Activated CD8-positive, alpha-beta T cell treated with anti-CD3 and anti-CD28 coated beads for 36 hours (primary cell): ENCODE data around the gene MED8. TPM values are rescaled to one million over a fixed set of nuclear protein-coding genes. Genes with fewer than 3 reads are reported as not detected.

ENCODE experiments used
- ATAC-seq: fragments of 200-7000 bp; cut with Tn5 transposase; one replicate; pipeline ENCODE4 v1.10.0; 2021; ENCODE audit warnings: mild to moderate bottlenecking, moderate library complexity
- CTCF ChIA-PET: fragments of 350-600 bp; sonication (Branson Sonifier 250); formaldehyde crosslinking; loops from one replicate; lab custom pipeline; 2021; ENCODE audit warnings: antibody characterized with exemption; lab: Charles Lee
- POLR2A ChIA-PET: fragments of 350-600 bp; sonication (Branson Sonifier 250); formaldehyde crosslinking; loops from one replicate; lab custom pipeline; 2021; ENCODE audit warnings: antibody characterized with exemption; lab: Charles Lee
- DNase-seq: peaks from one replicate; pipeline ENCODE4 v3.0.0-alpha.2; 2020
- H3K27ac Mint-ChIP-seq: one replicate; pipeline ENCODE4 v1.8.0; 2021; ENCODE audit warnings: mild to moderate bottlenecking, mixed read lengths
- H3K27me3 Mint-ChIP-seq: one replicate; pipeline ENCODE4 v1.8.0; 2021; ENCODE audit warnings: mixed read lengths
- H3K36me3 Mint-ChIP-seq: one replicate; pipeline ENCODE4 v1.8.0; 2021; ENCODE audit warnings: low read depth, mixed read lengths
- H3K4me1 Mint-ChIP-seq: one replicate; pipeline ENCODE4 v1.8.0; 2021; ENCODE audit warnings: low read depth, mixed read lengths
- H3K4me3 Mint-ChIP-seq: one replicate; pipeline ENCODE4 v1.8.0; 2021; ENCODE audit warnings: mild to moderate bottlenecking, moderate library complexity, mixed read lengths
- H3K9me3 Mint-ChIP-seq: one replicate; pipeline ENCODE4 v1.8.0; 2021; ENCODE audit warnings: mixed read lengths
- CTCF ChIP-seq: fragments of 200-600 bp; IDR thresholded peaks from one replicate; pipeline ENCODE4 v1.8.0; 2022; ENCODE audit warnings: antibody characterized with exemption, mild to moderate bottlenecking
- intact Hi-C: fragments of 100-400 bp; cut with micrococcal nuclease; formaldehyde crosslinking; loops from one replicate; pipeline ENCODE4 v1.10.0; 2022
- total RNA-seq, 2 experiments: library from RNA; stranded (reverse); gene quantifications; one replicate each; pipeline ENCODE4 v1.2.3, GENCODE V29; 2021

Gene MED8
- total RNA-seq, 2 experiments from 2014 or later, result 33.5 to 34.5 TPM

DNA sequence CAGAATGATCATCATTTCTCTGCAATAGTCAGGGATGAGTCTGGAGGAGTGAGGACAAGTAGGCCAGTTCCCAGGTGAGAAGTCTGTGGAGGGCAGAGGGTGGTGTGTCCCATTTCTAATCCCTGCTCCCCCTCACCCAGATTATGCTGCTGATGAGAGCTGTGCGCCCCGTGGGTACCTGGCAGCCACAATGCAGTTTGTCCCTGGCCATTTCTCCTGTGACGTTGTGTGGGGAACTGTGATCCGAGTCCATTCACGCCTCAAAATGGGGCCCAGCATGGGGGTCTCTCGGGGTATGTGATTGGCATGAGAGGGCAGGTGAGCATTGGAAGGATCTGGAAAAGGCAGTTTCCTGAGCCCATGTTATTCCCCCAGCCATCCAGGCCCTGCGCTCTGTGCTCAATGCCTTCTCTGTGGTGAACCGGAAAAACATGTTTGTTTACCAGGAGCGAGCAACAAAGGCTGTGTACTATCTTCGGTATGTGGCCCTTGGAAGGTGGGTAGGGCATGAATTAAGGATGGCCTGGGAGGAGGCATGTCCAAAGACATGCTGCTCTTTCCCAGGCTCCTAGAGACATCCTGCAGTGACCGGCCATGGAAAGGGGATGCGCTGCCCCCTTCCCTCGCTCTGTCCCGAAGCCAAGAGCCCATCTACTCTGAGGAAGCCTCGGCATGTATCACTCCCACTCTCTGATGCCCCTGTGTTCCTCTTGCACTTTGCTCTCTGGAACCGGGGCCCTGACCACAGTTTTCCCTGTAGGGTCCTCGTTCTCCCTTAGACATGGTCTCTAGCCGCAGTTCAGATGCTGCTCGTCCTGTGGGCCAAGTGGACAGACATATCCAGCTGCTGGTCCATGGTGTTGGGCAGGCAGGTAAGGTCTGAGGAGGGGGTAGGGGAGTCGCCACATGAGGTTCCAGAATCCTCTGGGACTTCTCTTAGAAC, 47.7 kb upstream of the MED8 start:
- DNase-seq, result no peak
- CTCF ChIA-PET, result no interaction called here
- Mint-ChIP-seq H3K36me3 (peaks cover 11% of the 10 kb centered on the region), H3K27ac (no peak overlapping the region), H3K27me3 (no peaks in the 10 kb centered on the region), H3K9me3 (no peaks in the 10 kb centered on the region), H3K4me3 (no peak overlapping the region), H3K4me1 (no peaks in the 10 kb centered on the region)
- no peak for ATAC-seq
- intact Hi-C loops, result no loop called here
- POLR2A ChIA-PET, result interaction anchor here (1.4 to 1.7 kb wide), 2 partner anchors 12 to 17 kb away, joined by 3 to 6 read pairs; partner anchors contain the start of gene HYI
- TF ChIP-seq CTCF, result no peak

DNA sequence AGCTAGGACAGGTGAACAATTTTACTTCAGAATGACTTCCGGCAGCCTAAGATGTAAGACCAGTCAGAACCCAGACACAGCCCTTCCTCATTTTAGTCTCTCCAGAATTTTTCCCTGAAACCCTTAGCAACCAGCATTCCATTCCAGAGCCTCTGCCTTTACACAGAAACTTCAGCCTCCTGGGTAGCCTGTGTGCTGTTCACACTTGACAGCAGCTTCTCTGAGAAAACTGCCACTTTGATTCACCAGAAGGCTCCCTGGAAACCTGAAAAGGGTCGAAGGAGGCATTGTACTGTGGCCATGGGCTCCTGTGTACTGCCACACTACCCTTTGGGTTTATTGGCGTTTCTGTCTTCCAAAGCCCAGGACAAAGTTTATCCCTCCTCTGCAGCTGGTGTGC, 46.8 kb upstream of the MED8 start:
- Mint-ChIP-seq H3K4me1 (no peaks in the 10 kb centered on the region), H3K27me3 (no peaks in the 10 kb centered on the region), H3K9me3 (no peaks in the 10 kb centered on the region), H3K4me3 (no peak overlapping the region), H3K36me3 (peaks cover 11% of the 10 kb centered on the region), H3K27ac (no peak overlapping the region)
- ATAC-seq (no peak), DNase-seq (no peak)
- intact Hi-C loops, result no loop called here
- TF ChIP-seq CTCF, result no peak
- ChIA-PET CTCF (no interaction called here), POLR2A (interaction anchor here (1.4 to 1.7 kb wide), 2 partner anchors 13 to 18 kb away, joined by 3 to 6 read pairs; partner anchors contain the start of gene HYI)

- Mint-ChIP-seq H3K4me3 (no peak overlapping the region), H3K9me3 (no peaks in the 10 kb centered on the region), H3K4me1 (no peaks in the 10 kb centered on the region), H3K27me3 (no peaks in the 10 kb centered on the region), H3K27ac (no peak overlapping the region), H3K36me3 (peaks cover 10% of the 10 kb centered on the region)
- ChIA-PET POLR2A (interaction anchor here (0.6 to 1.7 kb wide), 3 partner anchors 14 to 1267 kb away, joined by 3 to 6 read pairs (median 3); partner anchors contain the start of gene HYI), CTCF (no interaction called here)
- intact Hi-C loops, result no loop called here
- no peak for TF ChIP-seq CTCF
- DNase-seq (no peak), ATAC-seq (no peak)
Observed at GRCh38 chr1:43435146-43436145, 45.8 kb upstream of the MED8 start.

DNA sequence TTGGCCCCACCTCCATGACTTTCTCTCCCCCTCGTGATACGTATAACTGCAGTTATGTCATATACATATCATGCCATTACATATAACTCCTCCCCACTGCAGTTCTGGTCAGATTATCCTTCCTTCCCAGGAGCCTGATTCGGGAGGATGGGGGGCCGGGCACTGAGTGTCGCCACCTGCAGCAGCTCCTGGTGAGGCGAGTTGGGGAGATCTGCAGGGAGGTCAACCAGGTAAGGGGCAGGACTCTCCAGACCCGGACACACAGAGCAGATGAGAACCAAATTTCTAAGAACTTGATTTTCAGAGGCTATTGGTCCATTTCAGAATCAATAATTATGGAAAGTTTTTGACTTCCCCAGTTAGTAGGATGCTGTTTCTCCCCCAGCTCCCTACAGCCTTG, 44.7 kb upstream of the MED8 start:
- POLR2A ChIA-PET, result no interaction called here
- Mint-ChIP-seq H3K9me3 (no peaks in the 10 kb centered on the region), H3K4me1 (no peaks in the 10 kb centered on the region), H3K4me3 (no peak overlapping the region), H3K27ac (no peak overlapping the region), H3K27me3 (no peaks in the 10 kb centered on the region), H3K36me3 (peaks cover 11% of the 10 kb centered on the region)
- intact Hi-C loops, result no loop called here
- no peak for TF ChIP-seq CTCF
- CTCF ChIA-PET, result no interaction called here
- ATAC-seq (no peak), DNase-seq (no peak)
